Sigmoid colon (tissue), 4 donors: ENCODE results near the gene HS1BP3.

Experiments used
- EP300 ChIP-seq, 4 donors: sonication (generic); formaldehyde crosslinking; IDR thresholded peaks; one replicate each; pipeline ENCODE4 v1.6.1; 2017; ENCODE audit warnings: antibody characterized with exemption in 4 of 4
- POLR2A ChIP-seq, 2 donors: fragments of 450-650 bp; IDR thresholded peaks; one replicate each; pipeline ENCODE4 v1.6.1; 2016; ENCODE audit warnings: antibody characterized with exemption in 2 of 2, mild to moderate bottlenecking in 2 of 2, moderate library complexity in 2 of 2
- POLR2AphosphoS5 ChIP-seq, 4 donors: sonication (generic); formaldehyde crosslinking; IDR thresholded peaks; one replicate each; pipeline ENCODE4 v1.6.1; 2017; ENCODE audit warnings: antibody characterized with exemption in 4 of 4

DNA sequence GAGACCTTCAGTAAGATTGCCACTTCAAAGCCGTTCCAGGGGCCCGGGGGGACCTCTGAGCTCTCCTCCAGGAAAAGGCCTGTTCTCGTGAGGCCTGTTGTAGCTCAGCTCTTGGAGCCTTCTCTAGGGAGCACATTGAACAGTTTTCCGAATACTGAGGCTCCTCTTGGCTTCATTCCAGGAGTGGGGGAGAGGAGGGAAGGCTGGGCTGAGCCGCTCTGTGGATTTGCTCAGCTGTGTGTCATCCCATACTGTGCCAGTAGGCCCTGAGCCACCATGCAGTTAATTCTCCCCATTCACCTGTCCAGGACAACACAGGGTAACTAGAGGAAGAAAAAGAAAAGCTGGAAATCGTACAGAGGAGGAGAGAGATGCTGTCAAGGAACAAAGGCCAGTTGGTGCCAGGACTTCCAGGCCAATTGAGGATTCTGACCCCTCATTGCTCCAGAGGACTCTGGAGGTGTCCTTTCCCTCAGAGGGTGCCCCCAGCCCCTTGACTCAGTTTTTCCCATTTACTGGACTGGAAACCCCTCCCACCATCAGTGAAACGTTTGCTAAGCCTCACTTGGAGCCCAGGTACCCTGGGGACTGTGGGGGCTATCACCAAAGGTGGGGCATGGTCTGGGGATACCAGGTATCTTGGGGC is 41.4 kb downstream of the HS1BP3 start:
- peak in 1 of 4 donors; percentile 39 for TF ChIP-seq EP300 (IDR thresholded peaks at IDR 0.05)
- TF ChIP-seq POLR2A (IDR thresholded peaks at IDR 0.05), result no peak
- peak; percentile 40 to 78 (median 69) for TF ChIP-seq POLR2AphosphoS5 (IDR thresholded peaks at IDR 0.05)
